Uterus (tissue), 4 donors: ENCODE data around the gene MBLAC1. TPM values are rescaled to one million over a fixed set of nuclear protein-coding genes. Genes with fewer than 3 reads are reported as not detected.

Experiments
- DNase-seq, 2 donors: peaks; one replicate each; pipeline ENCODE4 v3.0.0-alpha.2; 2019 to 2020
- H3K27ac ChIP-seq, 2 donors: fragments of 200-600 bp; sonication (generic); 1 replicate in 1 of 2; 2 replicates in 1 of 2; pipeline ENCODE4 v1.5.1; 2016 to 2018
- H3K27me3 ChIP-seq, 2 donors: fragments of 200-600 bp; sonication (generic); one replicate each; pipeline ENCODE4 v1.5.1; 2018 to 2019; ENCODE audit warnings: control low read depth in 1 of 2
- H3K36me3 ChIP-seq, 2 donors: fragments of 200-600 bp; sonication (generic); one replicate each; pipeline ENCODE4 v1.5.1; 2019; ENCODE audit warnings: control low read depth in 1 of 2
- H3K4me1 ChIP-seq, 2 donors: fragments of 200-600 bp; sonication (generic); one replicate each; pipeline ENCODE4 v1.5.1; 2018 to 2019; ENCODE audit warnings: control low read depth in 1 of 2
- H3K4me3 ChIP-seq, 2 donors: fragments of 200-600 bp; sonication (generic); 1 replicate in 1 of 2; 2 replicates in 1 of 2; pipeline ENCODE4 v1.5.1; 2018 to 2019; ENCODE audit warnings: mild to moderate bottlenecking in 1 of 2
- H3K9me3 ChIP-seq, 2 donors: fragments of 200-600 bp; sonication (generic); one replicate each; pipeline ENCODE4 v1.5.1; 2019; ENCODE audit warnings: control low read depth in 1 of 2
- POLR2A ChIP-seq, 2 donors: fragments of 450-650 bp; IDR thresholded peaks; one replicate each; pipeline ENCODE4 v1.6.1; 2016; ENCODE audit warnings: antibody characterized with exemption in 2 of 2, mild to moderate bottlenecking in 1 of 2, moderate library complexity in 1 of 2
- intact Hi-C: fragments of 100-400 bp; cut with DNase I; formaldehyde crosslinking; loops from one replicate; pipeline ENCODE4 v1.15.1; 2023; ENCODE audit warnings: low total_unique reads
- total RNA-seq, 4 donors: library from RNA; depleted of rRNA in 3 of 4; stranded (reverse); fragments of >200 nt in 3 of 4; gene quantifications; one replicate each; pipeline versions ENCODE4 v1.1.0 to v1.2.4, GENCODE V29; 2014 to 2023
- TF ChIP-seq, protein P1 (sequence below), 4 experiments: fragments of 200-600 bp in 2 of 4; fragments of 450-650 bp in 2 of 4; sonication (generic) in 2 of 4; IDR thresholded peaks; one replicate each; pipeline ENCODE4 v1.5.1; 2016 to 2019; ENCODE audit warnings: antibody characterized with exemption in 4 of 4, mild to moderate bottlenecking in 2 of 4, moderate library complexity in 1 of 4
- donor health status: DM: yes; HTN: yes; CAD: no.

Gene MBLAC1
- total RNA-seq, 4 donors from 2014 or later, result 1.3 to 12.4 (median 4.6) TPM

DNA sequence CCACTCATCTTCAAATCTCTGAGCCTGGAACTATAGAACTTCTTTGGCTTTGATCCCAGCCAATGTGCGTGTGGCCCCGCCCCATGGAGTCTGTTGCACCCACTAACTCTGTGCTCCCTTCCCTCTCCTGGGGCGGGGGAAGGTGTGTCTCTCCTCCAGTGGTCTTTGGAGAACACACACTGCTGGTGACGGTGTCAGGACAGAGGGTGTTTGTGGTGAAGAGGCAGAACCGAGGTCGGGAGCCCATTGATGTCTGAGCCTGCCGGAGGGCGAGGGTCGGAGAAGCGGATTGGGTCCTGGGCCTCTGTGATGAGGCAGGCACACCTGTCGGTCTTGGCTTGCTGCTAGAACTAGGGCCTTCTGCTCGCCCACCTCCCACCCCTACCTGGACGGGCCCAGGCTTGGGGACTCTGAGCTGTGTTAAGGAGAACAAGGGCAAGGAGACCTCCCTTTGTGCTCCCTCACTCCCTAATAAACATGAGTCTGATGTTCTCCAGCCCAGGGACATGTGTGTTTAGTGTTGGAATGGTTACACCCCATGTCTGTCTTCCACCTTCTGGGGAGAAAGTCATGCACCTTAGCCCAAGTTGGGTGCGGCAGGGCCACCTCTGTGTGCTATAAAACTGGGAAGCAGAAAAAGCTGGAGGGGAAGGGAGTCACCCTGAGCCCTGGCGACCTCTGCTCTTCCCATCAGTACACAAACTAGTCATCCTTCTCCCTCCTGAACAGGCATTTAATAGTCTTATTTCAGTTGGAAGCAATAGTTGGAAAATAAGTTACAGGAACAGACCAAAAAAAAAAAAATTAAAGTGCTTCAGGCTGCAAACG, 27.2 kb downstream of the MBLAC1 start:
- H3K4me3 ChIP-seq, result no peak overlapping the region
- intact Hi-C loops, result no loop called here
- no peak for DNase-seq
- no peaks in the 10 kb centered on the region for H3K9me3 ChIP-seq
- no peaks in the 10 kb centered on the region for H3K36me3 ChIP-seq
- H3K4me1 ChIP-seq, result peaks cover 0 to 16% of the 10 kb centered on the region in 2 donors
- TF ChIP-seq, protein P1, sequence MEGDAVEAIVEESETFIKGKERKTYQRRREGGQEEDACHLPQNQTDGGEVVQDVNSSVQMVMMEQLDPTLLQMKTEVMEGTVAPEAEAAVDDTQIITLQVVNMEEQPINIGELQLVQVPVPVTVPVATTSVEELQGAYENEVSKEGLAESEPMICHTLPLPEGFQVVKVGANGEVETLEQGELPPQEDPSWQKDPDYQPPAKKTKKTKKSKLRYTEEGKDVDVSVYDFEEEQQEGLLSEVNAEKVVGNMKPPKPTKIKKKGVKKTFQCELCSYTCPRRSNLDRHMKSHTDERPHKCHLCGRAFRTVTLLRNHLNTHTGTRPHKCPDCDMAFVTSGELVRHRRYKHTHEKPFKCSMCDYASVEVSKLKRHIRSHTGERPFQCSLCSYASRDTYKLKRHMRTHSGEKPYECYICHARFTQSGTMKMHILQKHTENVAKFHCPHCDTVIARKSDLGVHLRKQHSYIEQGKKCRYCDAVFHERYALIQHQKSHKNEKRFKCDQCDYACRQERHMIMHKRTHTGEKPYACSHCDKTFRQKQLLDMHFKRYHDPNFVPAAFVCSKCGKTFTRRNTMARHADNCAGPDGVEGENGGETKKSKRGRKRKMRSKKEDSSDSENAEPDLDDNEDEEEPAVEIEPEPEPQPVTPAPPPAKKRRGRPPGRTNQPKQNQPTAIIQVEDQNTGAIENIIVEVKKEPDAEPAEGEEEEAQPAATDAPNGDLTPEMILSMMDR (IDR thresholded peaks at IDR 0.05), result no peak
- TF ChIP-seq POLR2A (IDR thresholded peaks at IDR 0.05), result no peak
- H3K27ac ChIP-seq, result no peak overlapping the region
- H3K27me3 ChIP-seq, result no peaks in the 10 kb centered on the region

DNA sequence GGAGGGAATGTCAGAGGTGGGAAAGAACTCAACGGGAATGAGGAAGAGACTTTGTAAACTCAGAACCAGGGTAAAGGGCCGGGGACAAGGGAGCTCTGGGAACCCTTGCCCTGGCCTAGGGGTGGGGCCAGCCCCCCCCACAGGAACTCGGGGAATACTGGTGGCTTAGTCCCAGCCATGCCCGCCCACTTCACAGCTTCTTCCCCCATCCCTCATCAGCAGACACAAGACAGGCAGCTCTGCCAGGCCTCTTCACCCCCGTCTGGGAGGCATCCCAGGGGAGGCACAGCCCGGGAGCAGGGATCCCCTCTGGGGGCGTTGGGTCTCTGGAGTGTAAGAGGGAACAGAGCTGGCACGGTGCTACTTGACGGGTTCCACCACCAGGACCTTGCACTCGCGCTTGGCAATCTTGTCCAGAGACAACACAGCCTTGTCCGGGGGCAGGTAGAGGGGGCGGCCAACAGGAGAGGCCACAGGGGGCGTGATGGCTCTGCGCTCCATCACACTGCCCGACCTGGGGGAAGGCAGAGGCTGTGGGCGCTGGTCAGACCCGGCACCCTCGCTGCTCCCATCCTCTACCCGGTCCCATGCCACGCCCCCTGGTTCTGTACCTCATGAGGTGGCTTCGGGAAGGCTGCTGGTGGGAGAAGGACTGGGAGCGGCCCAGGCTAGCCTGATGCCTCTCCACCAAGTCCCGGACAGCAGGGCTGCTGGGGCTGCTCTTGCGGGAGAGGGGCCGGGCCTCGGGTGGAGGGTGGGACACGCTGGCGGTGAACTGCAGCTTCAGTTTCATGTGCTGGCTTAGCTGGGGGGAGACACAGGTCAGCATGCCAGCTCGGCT, 28.1 kb downstream of the MBLAC1 start:
- H3K27me3 ChIP-seq, result no peaks in the 10 kb centered on the region
- peaks cover 0 to 11% of the 10 kb centered on the region in 2 donors for H3K4me1 ChIP-seq
- DNase-seq, result no peak
- intact Hi-C loops, result no loop called here
- peak overlapping the region in 1 of 2 donors; percentile 10 for H3K27ac ChIP-seq
- no peaks in the 10 kb centered on the region for H3K9me3 ChIP-seq
- TF ChIP-seq, protein P1 (IDR thresholded peaks at IDR 0.05), result no peak
- no peak for TF ChIP-seq POLR2A (IDR thresholded peaks at IDR 0.05)
- no peak overlapping the region for H3K4me3 ChIP-seq
- H3K36me3 ChIP-seq, result no peaks in the 10 kb centered on the region

DNA sequence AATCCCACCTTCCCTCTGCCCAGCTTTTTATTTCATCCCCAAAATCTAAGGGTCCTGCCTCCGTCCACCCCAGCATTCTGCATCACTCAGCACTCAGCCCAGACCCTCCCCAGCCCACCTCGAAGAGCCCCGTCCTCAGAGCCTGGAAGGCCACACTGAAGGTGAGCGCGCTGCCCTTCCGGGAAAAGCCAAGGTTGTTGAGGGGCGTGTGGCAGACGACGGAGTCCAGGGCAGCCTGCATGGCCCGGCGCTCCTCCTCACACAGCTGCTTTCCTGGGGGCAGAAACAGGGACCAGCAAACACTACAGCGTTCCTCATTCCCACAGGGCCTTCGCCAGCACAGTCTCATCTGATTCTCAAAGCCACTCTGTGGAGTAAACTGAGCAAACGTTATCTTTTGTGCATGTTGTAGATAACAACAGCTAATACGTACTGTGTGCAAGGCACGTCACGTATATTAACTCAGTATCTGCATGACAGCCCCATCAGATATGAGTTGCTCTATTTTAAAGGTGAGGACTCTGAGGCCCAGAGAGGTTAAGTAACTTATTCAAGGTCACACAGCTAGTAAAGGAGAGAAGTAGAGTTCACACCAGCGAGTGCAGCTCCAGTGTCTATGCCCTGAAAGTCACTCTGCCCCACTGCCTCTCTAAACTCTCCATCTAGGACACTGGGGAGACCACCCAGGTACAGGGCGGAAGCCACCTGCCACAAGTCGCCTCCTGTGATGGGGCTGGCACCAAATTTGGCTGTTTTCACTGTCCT, 29.0 kb downstream of the MBLAC1 start:
- no peak for DNase-seq
- no peaks in the 10 kb centered on the region for H3K36me3 ChIP-seq
- intact Hi-C loops, result no loop called here
- H3K27ac ChIP-seq, result no peak overlapping the region
- H3K9me3 ChIP-seq, result no peaks in the 10 kb centered on the region
- no peaks in the 10 kb centered on the region for H3K27me3 ChIP-seq
- TF ChIP-seq, protein P1 (IDR thresholded peaks at IDR 0.05), result no peak
- no peak for TF ChIP-seq POLR2A (IDR thresholded peaks at IDR 0.05)
- H3K4me3 ChIP-seq, result no peak overlapping the region
- H3K4me1 ChIP-seq, result peaks cover 0 to 8% of the 10 kb centered on the region in 2 donors

DNA sequence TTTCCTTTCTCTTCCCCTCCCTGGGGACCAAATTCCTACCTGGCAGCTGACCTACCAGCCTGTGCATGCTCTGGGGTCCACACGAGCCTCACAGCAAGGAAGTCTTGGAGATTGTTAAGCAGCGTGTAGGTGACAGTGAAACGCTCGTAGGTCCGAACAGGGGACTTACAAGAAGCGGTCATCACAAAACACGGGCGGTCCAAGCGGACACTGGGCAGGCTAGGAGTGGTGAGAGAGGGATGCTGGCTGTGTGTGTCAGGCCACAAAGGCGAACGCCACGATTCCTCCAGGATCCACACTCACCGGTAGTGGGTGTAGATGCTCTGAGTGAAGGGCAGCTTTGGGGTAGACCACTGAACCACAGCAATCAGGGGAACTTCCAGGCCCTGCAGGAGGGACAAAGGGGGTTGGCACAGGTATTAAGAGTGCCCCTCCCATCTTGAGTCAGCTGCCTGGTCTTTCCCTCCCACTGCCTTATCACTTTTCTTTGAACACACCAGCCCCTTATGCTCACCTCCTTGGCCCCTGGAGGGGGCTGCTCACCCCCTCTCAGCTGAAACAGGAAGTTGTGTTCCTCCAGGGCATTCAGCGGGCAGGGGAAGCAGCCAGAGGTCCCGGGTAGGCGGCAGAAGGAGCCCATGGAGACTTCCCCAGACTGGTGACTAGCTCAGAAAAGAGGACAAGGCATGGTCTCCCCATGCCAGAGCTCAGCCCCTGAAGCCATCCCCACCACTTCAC, 29.7 kb downstream of the MBLAC1 start:
- no peak for TF ChIP-seq POLR2A (IDR thresholded peaks at IDR 0.05)
- TF ChIP-seq, protein P1 (IDR thresholded peaks at IDR 0.05), result no peak
- Histone ChIP-seq H3K36me3 (no peaks in the 10 kb centered on the region), H3K27ac (no peak overlapping the region), H3K9me3 (no peaks in the 10 kb centered on the region), H3K4me3 (no peak overlapping the region), H3K4me1 (peaks cover 0 to 8% of the 10 kb centered on the region in 2 donors), H3K27me3 (no peaks in the 10 kb centered on the region)
- intact Hi-C loops, result no loop called here
- DNase-seq, result no peak
